Neural cell (in vitro differentiated cells): ENCODE measurements around the gene EXOC1L. TPM values are rescaled to one million over a fixed set of nuclear protein-coding genes. Genes with fewer than 3 reads are reported as not detected.

ENCODE experiments used
- H2AFZ ChIP-seq: fragments of 200-600, 300-800 bp; sonication (generic), shearing (Covaris generic); 2 replicates; pipeline ENCODE4 v1.6.0; 2014; ENCODE audit warnings: low read depth, mild to moderate bottlenecking, antibody characterized with exemption, low read length, moderate library complexity
- H3F3A ChIP-seq: fragments of 200-600 bp; shearing (Covaris generic); 2 replicates; pipeline ENCODE4 v1.6.1; 2016; ENCODE audit warnings: mild to moderate bottlenecking, moderate library complexity, mixed read lengths, antibody characterized with exemption, low read length; ENCODE audit not compliant: insufficient read depth, poor library complexity, severe bottlenecking
- H3K27ac ChIP-seq: fragments of 200-600, 300-800 bp; sonication (generic), shearing (Covaris generic); 2 replicates; pipeline ENCODE4 v1.5.1; 2014; ENCODE audit warnings: mild to moderate bottlenecking, low read length, moderate library complexity
- H3K27me3 ChIP-seq: fragments of 300-800, 200-600 bp; sonication (generic), shearing (Covaris generic); 2 replicates; pipeline ENCODE4 v1.6.0; 2014; ENCODE audit warnings: mild to moderate bottlenecking, low read depth, low read length, moderate library complexity; ENCODE audit not compliant: insufficient read depth
- H3K36me3 ChIP-seq: fragments of 300-800, 200-600 bp; sonication (generic), shearing (Covaris generic); 2 replicates; pipeline ENCODE4 v1.5.1; 2014; ENCODE audit warnings: mild to moderate bottlenecking, antibody characterized with exemption, low read length, moderate library complexity; ENCODE audit not compliant: insufficient read depth
- H3K4me2 ChIP-seq: fragments of 300-800, 200-600 bp; sonication (generic), shearing (Covaris generic); 2 replicates; pipeline ENCODE4 v1.6.0; 2014; ENCODE audit warnings: mild to moderate bottlenecking, low read length
- H3K4me3 ChIP-seq: fragments of 300-800, 200-600 bp; sonication (generic), shearing (Covaris generic); 2 replicates; pipeline ENCODE4 v1.5.1; 2014; ENCODE audit warnings: mild to moderate bottlenecking, low read length, moderate library complexity
- H3K79me2 ChIP-seq: fragments of 200-600 bp; shearing (Covaris generic); replicated peaks from 2 replicates; pipeline ENCODE4 v1.6.0; 2014; ENCODE audit warnings: mild to moderate bottlenecking, low read length, moderate library complexity; ENCODE audit not compliant: insufficient read depth
- H3K9ac ChIP-seq: fragments of 300-800, 200-600 bp; sonication (generic), shearing (Covaris generic); 2 replicates; pipeline ENCODE4 v1.6.1; 2016; ENCODE audit warnings: mild to moderate bottlenecking, low read length, mixed read lengths
- H3K9me2 ChIP-seq: fragments of 200-600 bp; shearing (Covaris generic); 2 replicates; pipeline ENCODE4 v1.6.1; 2016; ENCODE audit warnings: mild to moderate bottlenecking, low read length, mixed read lengths; ENCODE audit not compliant: insufficient read depth
- H3K9me3 ChIP-seq: fragments of 200-600, 300-800 bp; sonication (generic), shearing (Covaris generic); 2 replicates; pipeline ENCODE4 v1.6.1; 2016; ENCODE audit warnings: mild to moderate bottlenecking, mixed run types, low read length, moderate library complexity, mixed read lengths
- H4K20me1 ChIP-seq: fragments of 200-600 bp; shearing (Covaris generic); 2 replicates; pipeline ENCODE4 v1.6.1; 2016; ENCODE audit warnings: mild to moderate bottlenecking, mixed run types; ENCODE audit not compliant: insufficient read depth
- CTCF ChIP-seq: fragments of 450-650 bp; IDR thresholded peaks from 2 replicates; pipeline ENCODE4 v1.5.1; 2014; ENCODE audit warnings: antibody characterized with exemption, mild to moderate bottlenecking, moderate library complexity; ENCODE audit not compliant: poor library complexity, severe bottlenecking
- EP300 ChIP-seq: fragments of 450-650 bp; conservative IDR thresholded peaks from 2 replicates; pipeline ENCODE4 v1.6.1; 2014; ENCODE audit warnings: antibody characterized with exemption, mild to moderate bottlenecking, moderate library complexity; ENCODE audit not compliant: poor library complexity, severe bottlenecking
- EZH2 ChIP-seq: fragments of 200-600, 300-800 bp; shearing (Covaris generic), sonication (generic); IDR thresholded peaks from 2 replicates; pipeline ENCODE4 v1.6.1; 2014; ENCODE audit warnings: antibody characterized with exemption, low read length, borderline replicate concordance, mild to moderate bottlenecking; ENCODE audit not compliant: insufficient read depth, poor library complexity, severe bottlenecking
- MXI1 ChIP-seq: fragments of 450-650 bp; conservative IDR thresholded peaks from 2 replicates; pipeline ENCODE4 v1.6.1; 2014; ENCODE audit warnings: antibody characterized with exemption, mild to moderate bottlenecking; ENCODE audit not compliant: poor library complexity, severe bottlenecking
- POLR2AphosphoS5 ChIP-seq: IDR thresholded peaks from 2 replicates; pipeline ENCODE4 v1.6.1; 2012
- RAD21 ChIP-seq: fragments of 450-650 bp; conservative IDR thresholded peaks from 2 replicates; pipeline ENCODE4 v1.6.1; 2014; ENCODE audit warnings: antibody characterized with exemption, mild to moderate bottlenecking, moderate library complexity
- REST ChIP-seq: IDR thresholded peaks from 2 replicates; pipeline ENCODE4 v1.6.1; 2012; ENCODE audit warnings: borderline replicate concordance
- SMC3 ChIP-seq: fragments of 450-650 bp; conservative IDR thresholded peaks from 2 replicates; pipeline ENCODE4 v1.6.1; 2014; ENCODE audit warnings: antibody characterized with exemption, mild to moderate bottlenecking, moderate library complexity; ENCODE audit not compliant: poor library complexity
- TAF1 ChIP-seq: IDR thresholded peaks from 2 replicates; pipeline ENCODE4 v1.6.1; 2012; ENCODE audit warnings: low read depth
- polyA plus RNA-seq: library from polyadenylated mRNA; depleted of rRNA; stranded (reverse); fragments of >200 nt; gene quantifications from 2 replicates; pipeline ENCODE4 v1.2.3, GENCODE V29; 2014

The EXOC1L gene
- polyA plus RNA-seq, 1 donor from 2014 or later: not detected

GRCh38 chr4:55879224-55879623 lies 59.6 kb downstream of the EXOC1L start:
- H3K4me3 ChIP-seq: no peak overlapping the region
- no peak overlapping the region for H3K9ac ChIP-seq
- H3K4me2 ChIP-seq: no peak overlapping the region
- H3F3A ChIP-seq: no peaks in the 10 kb centered on the region
- H2AFZ ChIP-seq: no peak overlapping the region
- no peaks in the 10 kb centered on the region for H3K79me2 ChIP-seq
- H3K27ac ChIP-seq: no peak overlapping the region
- no peaks in the 10 kb centered on the region for H3K27me3 ChIP-seq
- TF ChIP-seq CTCF (no peak), SMC3 (no peak), REST (no peak), MXI1 (no peak), RAD21 (no peak), TAF1 (no peak), POLR2AphosphoS5 (no peak), EP300 (no peak), EZH2 (no peak)
- H4K20me1 ChIP-seq: no peaks in the 10 kb centered on the region
- H3K9me3 ChIP-seq: no peaks in the 10 kb centered on the region
- peaks cover 6% of the 10 kb centered on the region for H3K36me3 ChIP-seq
- no peaks in the 10 kb centered on the region for H3K9me2 ChIP-seq

GRCh38 chr4:55880652-55881280 lies 61.2 kb downstream of the EXOC1L start:
- H3K4me2 ChIP-seq: no peak overlapping the region
- no peaks in the 10 kb centered on the region for H3F3A ChIP-seq
- H3K27me3 ChIP-seq: no peaks in the 10 kb centered on the region
- TF ChIP-seq TAF1 (no peak), EZH2 (no peak), POLR2AphosphoS5 (no peak), MXI1 (no peak), SMC3 (no peak), RAD21 (no peak), CTCF (no peak), EP300 (no peak), REST (no peak)
- no peak overlapping the region for H2AFZ ChIP-seq
- peaks cover 6% of the 10 kb centered on the region for H3K36me3 ChIP-seq
- H3K4me3 ChIP-seq: no peak overlapping the region
- H3K79me2 ChIP-seq: no peaks in the 10 kb centered on the region
- no peak overlapping the region for H3K9ac ChIP-seq
- no peaks in the 10 kb centered on the region for H3K9me2 ChIP-seq
- H3K9me3 ChIP-seq: no peaks in the 10 kb centered on the region
- H4K20me1 ChIP-seq: no peaks in the 10 kb centered on the region
- no peak overlapping the region for H3K27ac ChIP-seq
